Spleen (tissue), 11 donors: Measurements from ENCODE around the gene POP4. TPM values are rescaled to one million over a fixed set of nuclear protein-coding genes. Genes with fewer than 3 reads are reported as not detected.

Experiments
- DNase-seq: peaks from one replicate; pipeline ENCODE4 v3.0.0-alpha.2; 2020
- H3K27ac ChIP-seq, 8 donors: fragments of 200-600 bp; sonication (generic) in 7 of 8; 1 replicate in 4 of 8; 2 replicates in 4 of 8; pipeline versions ENCODE4 v1.5.0 to v1.8.0; 2016 to 2021; ENCODE audit warnings: inconsistent platforms in 4 of 8, mild to moderate bottlenecking in 4 of 8, moderate library complexity in 1 of 8
- H3K27me3 ChIP-seq, 7 donors: fragments of 200-600 bp; sonication (generic) in 6 of 7; replicated peaks in 1 of 7; 1 replicate in 4 of 7; 2 replicates in 3 of 7; pipeline versions ENCODE4 v1.5.0 to v1.8.0; 2016 to 2021; ENCODE audit warnings: inconsistent platforms in 3 of 7, mild to moderate bottlenecking in 1 of 7
- H3K36me3 ChIP-seq, 6 donors: fragments of 200-600 bp; sonication (generic) in 5 of 6; 1 replicate in 4 of 6; 2 replicates in 2 of 6; pipeline versions ENCODE4 v1.5.0 to v1.8.0; 2016 to 2021; ENCODE audit warnings: inconsistent platforms in 2 of 6
- H3K4me1 ChIP-seq, 6 donors: fragments of 200-600 bp; sonication (generic) in 5 of 6; 1 replicate in 3 of 6; 2 replicates in 3 of 6; pipeline versions ENCODE4 v1.5.0 to v1.8.0; 2016 to 2021; ENCODE audit warnings: inconsistent platforms in 3 of 6
- H3K4me3 ChIP-seq, 8 donors: fragments of 200-600 bp; sonication (generic) in 7 of 8; 1 replicate in 4 of 8; 2 replicates in 4 of 8; pipeline versions ENCODE4 v1.5.0 to v1.8.0; 2016 to 2021; ENCODE audit warnings: inconsistent platforms in 4 of 8, mild to moderate bottlenecking in 4 of 8, moderate library complexity in 2 of 8
- H3K9me3 ChIP-seq, 8 donors: fragments of 200-600 bp; sonication (generic) in 7 of 8; 1 replicate in 4 of 8; 2 replicates in 4 of 8; pipeline versions ENCODE4 v1.5.0 to v1.8.0; 2016 to 2021; ENCODE audit warnings: inconsistent platforms in 4 of 8
- CTCF ChIP-seq, 11 experiments: fragments of 200-600 bp in 7 of 11; fragments of 450-650 bp in 4 of 11; sonication (generic) in 4 of 11; IDR thresholded peaks in 8 of 11; conservative IDR thresholded peaks in 3 of 11; 1 replicate in 7 of 11; 2 replicates in 4 of 11; pipeline versions ENCODE4 v1.4.0 to v1.8.0; 2016 to 2021; ENCODE audit warnings: antibody characterized with exemption in 11 of 11, inconsistent platforms in 4 of 11, mild to moderate bottlenecking in 1 of 11
- POLR2A ChIP-seq, 3 donors: fragments of 450-650 bp; IDR thresholded peaks; one replicate each; pipeline ENCODE4 v1.5.1; 2017; ENCODE audit warnings: antibody characterized with exemption in 3 of 3, mild to moderate bottlenecking in 1 of 3
- POLR2AphosphoS5 ChIP-seq, 3 donors: sonication (generic); formaldehyde crosslinking; IDR thresholded peaks; one replicate each; pipeline ENCODE4 v1.5.1; 2017; ENCODE audit warnings: antibody characterized with exemption in 3 of 3
- WGBS, 5 donors: extraction: QIAGEN DNeasy Blood & Tissue Kit in 3 of 5; methylation state at CpG; one replicate each; pipeline versions ENCODE4 v1.1.5 to v1.1.7; 2013 to 2018; 5-methylcytosine and 5-hydroxymethylcytosine counted together
- intact Hi-C: fragments of 100-400 bp; cut with DNase I; formaldehyde crosslinking; loops from one replicate; pipeline ENCODE4 v1.15.0; 2023; ENCODE audit warnings: low total_unique reads
- polyA plus RNA-seq, 3 donors: library from polyadenylated mRNA; stranded (reverse); fragments of 200-250 nt; gene quantifications; one replicate each; pipeline ENCODE4 v1.2.1, GENCODE V29; 2013
- total RNA-seq, 7 donors: library from RNA; depleted of rRNA in 3 of 7; stranded (reverse); fragments of >200 nt in 3 of 7; fragmentation: NEBNext Ultra II Directional in 4 of 7; extraction: Animal tissue kit (Norgen Biotek cat#: 25700) in 4 of 7; gene quantifications; one replicate each; pipeline versions ENCODE4 v1.1.0 to v1.2.1, GENCODE V29; 2016 to 2021
- donor health status: healthy with polysubstance abuse.
- donor health status: DM: no; HTN: no; CAD: no; lungs with moderate emphysema.
- donor health status: DM: no; HTN: no; CAD: no.
- donor health status: Bipolar disorder and iron deficiency.
- donor health status: healthy.
- donor health status: DM: no; HTN: no; CAD: no.
- donor health status: DM: yes; HTN: yes; CAD: no.

POP4 gene
- total and polyA plus RNA-seq, 10 donors: 49.3 to 73.1 (median 61.5) TPM

GRCh38 chr19:29576046-29576606 lies 30.0 kb upstream of the POP4 start:
- WGBS, 5 donors: 34 to 43% (median 37%) methylated on average over 14 of the region's 14 CpGs
- Histone ChIP-seq H3K36me3 (no peaks in the 10 kb centered on the region), H3K4me1 (no peaks in the 10 kb centered on the region), H3K27ac (no peak overlapping the region), H3K9me3 (peaks cover 0 to 3% (median under 1%) of the 10 kb centered on the region in 8 donors), H3K27me3 (peaks cover 0 to 83% (median 0%) of the 10 kb centered on the region in 7 donors), H3K4me3 (no peak overlapping the region)
- no peak for DNase-seq
- intact Hi-C loops: no loop called here
- TF ChIP-seq CTCF (IDR thresholded peaks at IDR 0.05 in 8 of 11, conservative IDR thresholded peaks at IDR 0.05 in 3 of 11) (no peak), POLR2AphosphoS5 (IDR thresholded peaks at IDR 0.05) (no peak), POLR2A (IDR thresholded peaks at IDR 0.05) (no peak)

- intact Hi-C loops: no loop called here
- peaks cover 0 to 76% (median 0%) of the 10 kb centered on the region in 7 donors for H3K27me3 ChIP-seq
Measured at GRCh38 chr19:29576761-29577648, 29.1 kb upstream of the POP4 start.

GRCh38 chr19:29577649-29577963 lies 28.5 kb upstream of the POP4 start:
- intact Hi-C loops: no loop called here
- no peak for TF ChIP-seq POLR2AphosphoS5 (IDR thresholded peaks at IDR 0.05)
- TF ChIP-seq POLR2A (IDR thresholded peaks at IDR 0.05): no peak
- no peak for TF ChIP-seq CTCF (IDR thresholded peaks at IDR 0.05 in 8 of 11, conservative IDR thresholded peaks at IDR 0.05 in 3 of 11)
- Histone ChIP-seq H3K9me3 (peaks cover 0 to 8% (median 5%) of the 10 kb centered on the region in 8 donors), H3K36me3 (no peaks in the 10 kb centered on the region), H3K4me1 (no peaks in the 10 kb centered on the region), H3K27ac (no peak overlapping the region), H3K27me3 (peaks cover 0 to 73% (median 0%) of the 10 kb centered on the region in 7 donors), H3K4me3 (no peak overlapping the region)
- DNase-seq: no peak
- WGBS, 5 donors: 50 to 76% (median 57%) methylated on average over 1 to 3 of the region's 3 CpGs

More at GRCh38 chr19:29576761-29577648, 29.1 kb upstream of the POP4 start:
- Histone ChIP-seq H3K4me3 (no peak overlapping the region), H3K4me1 (no peaks in the 10 kb centered on the region), H3K9me3 (peaks cover 0 to 8% (median 5%) of the 10 kb centered on the region in 8 donors), H3K27ac (no peak overlapping the region), H3K36me3 (no peaks in the 10 kb centered on the region)
- 58 to 74% (median 64%) methylated on average over 11 to 15 of the region's 15 CpGs for WGBS, 5 donors
- TF ChIP-seq POLR2AphosphoS5 (IDR thresholded peaks at IDR 0.05): no peak
- no peak for TF ChIP-seq CTCF (IDR thresholded peaks at IDR 0.05 in 8 of 11, conservative IDR thresholded peaks at IDR 0.05 in 3 of 11)
- TF ChIP-seq POLR2A (IDR thresholded peaks at IDR 0.05): no peak
- DNase-seq: no peak

- 63 to 76% (median 68%) methylated on average over 8 of the region's 8 CpGs for WGBS, 5 donors
- no peak for TF ChIP-seq POLR2A (IDR thresholded peaks at IDR 0.05)
- no peak for TF ChIP-seq CTCF (IDR thresholded peaks at IDR 0.05 in 8 of 11, conservative IDR thresholded peaks at IDR 0.05 in 3 of 11)
- no peak for TF ChIP-seq POLR2AphosphoS5 (IDR thresholded peaks at IDR 0.05)
Measured at GRCh38 chr19:29578349-29578748, 27.7 kb upstream of the POP4 start.

More at GRCh38 chr19:29578349-29578748, 27.7 kb upstream of the POP4 start:
- intact Hi-C loops: no loop called here
- no peak for DNase-seq
- Histone ChIP-seq H3K36me3 (no peaks in the 10 kb centered on the region), H3K27me3 (peaks cover 0 to 71% (median 0%) of the 10 kb centered on the region in 7 donors), H3K9me3 (peaks cover 0 to 8% (median 5%) of the 10 kb centered on the region in 8 donors), H3K27ac (no peak overlapping the region), H3K4me3 (no peak overlapping the region), H3K4me1 (no peaks in the 10 kb centered on the region)
